AG04449 (cell line): ENCODE measurements around the gene NSL1.

Experiments used
- CTCF ChIA-PET: fragments of 350-600 bp; formaldehyde crosslinking; extraction: SDS; loops from one replicate; lab custom pipeline; 2021; ENCODE audit warnings: antibody characterized with exemption; lab: Yijun Ruan, JAX
- POLR2A ChIA-PET: fragments of 400-600, 350-600 bp; formaldehyde crosslinking; extraction: SDS; loops from one replicate; lab custom pipeline; 2020; ENCODE audit warnings: antibody characterized with exemption, inconsistent platforms; lab: Yijun Ruan, JAX
- DNase-seq: peaks from one replicate; pipeline ENCODE4 v3.0.0-alpha.2; 2010; ENCODE audit warnings: low read depth, low spot score
- H3K4me3 ChIP-seq: 2 replicates; pipeline ENCODE4 v1.5.1; 2011; ENCODE audit warnings: low read depth, mild to moderate bottlenecking, control low read depth, low read length
- CTCF ChIP-seq: IDR thresholded peaks from one replicate; pipeline ENCODE4 v1.5.1; 2011; ENCODE audit warnings: mild to moderate bottlenecking, moderate library complexity, low read length, control low read depth, inconsistent platforms; ENCODE audit not compliant: insufficient read depth; ENCODE audit errors: missing control alignments

The NSL1 gene

GRCh38 chr1:212692774-212693644, 98.6 kb downstream of the NSL1 start:
- TF ChIP-seq CTCF, result no peak
- H3K4me3 ChIP-seq, result no peak overlapping the region
- POLR2A ChIA-PET, result no interaction called here
- no peak for DNase-seq
- CTCF ChIA-PET, result interaction anchor here (0.8 to 1.1 kb wide), 2 partner anchors 28 to 62 kb away, joined by 3 to 6 read pairs; no protein-coding TSS in a partner anchor

GRCh38 chr1:212691561-212692071, 100.0 kb downstream of the NSL1 start:
- ChIA-PET CTCF (interaction anchor here (1.0 to 3.0 kb wide), 2 partner anchors 10 to 26 kb away, joined by 5 to 8 read pairs; no protein-coding TSS in a partner anchor), POLR2A (no interaction called here)

GRCh38 chr1:212690816-212691403, 100.7 kb downstream of the NSL1 start:
- ChIA-PET CTCF (interaction anchor here (1.0 to 3.0 kb wide), 3 partner anchors 10 to 26 kb away, joined by 5 to 10 read pairs (median 8); no protein-coding TSS in a partner anchor), POLR2A (no interaction called here)
- TF ChIP-seq CTCF, result no peak
- no peak for DNase-seq
- H3K4me3 ChIP-seq, result no peak overlapping the region

More at GRCh38 chr1:212691561-212692071, 100.0 kb downstream of the NSL1 start:
- no peak overlapping the region for H3K4me3 ChIP-seq
- no peak for DNase-seq
- TF ChIP-seq CTCF, result no peak

- TF ChIP-seq CTCF, result no peak
- ChIA-PET CTCF (interaction anchor here (0.9 to 3.0 kb wide), 3 partner anchors 11 to 25 kb away, joined by 3 to 10 read pairs (median 8); no protein-coding TSS in a partner anchor), POLR2A (no interaction called here)
- H3K4me3 ChIP-seq, result no peak overlapping the region
- DNase-seq, result no peak
These were observed 101.6 kb downstream of the NSL1 start for GRCh38 chr1:212689758-212690529.

- POLR2A ChIA-PET, result no interaction called here
- CTCF ChIA-PET, result interaction anchor here (0.9 to 3.0 kb wide), 5 partner anchors 9 to 29 kb away, joined by 3 to 10 read pairs (median 5); no protein-coding TSS in a partner anchor
- no peak overlapping the region for H3K4me3 ChIP-seq
- no peak for DNase-seq
- TF ChIP-seq CTCF, result no peak
These were observed 102.3 kb downstream of the NSL1 start for GRCh38 chr1:212689196-212689725.
